Retinal pigment epithelial cell (primary cell): ENCODE data around the gene ADGRD1.

Experiments used
- DNase-seq: peaks from one replicate; pipeline ENCODE4 v3.0.0-alpha.2; 2010; ENCODE audit warnings: low read depth
- H3K4me3 ChIP-seq: 2 replicates; pipeline ENCODE4 v1.5.1; 2011; ENCODE audit warnings: mild to moderate bottlenecking, low read length, control low read depth, moderate library complexity
- CTCF ChIP-seq: conservative IDR thresholded peaks from 2 replicates; pipeline ENCODE4 v1.5.1; 2011; ENCODE audit warnings: low read depth, low read length, control low read depth, inconsistent platforms

ADGRD1 gene

GRCh38 chr12:130917607-130918006, 36.1 kb upstream of the ADGRD1 start:
- H3K4me3 ChIP-seq: no peak overlapping the region
- no peak for TF ChIP-seq CTCF
- DNase-seq: no peak

GRCh38 chr12:130919086-130919485, 34.6 kb upstream of the ADGRD1 start:
- H3K4me3 ChIP-seq: no peak overlapping the region
- DNase-seq: no peak
- TF ChIP-seq CTCF: no peak

- TF ChIP-seq CTCF: no peak
- DNase-seq: no peak
- no peak overlapping the region for H3K4me3 ChIP-seq
These were observed 33.5 kb upstream of the ADGRD1 start for GRCh38 chr12:130920119-130920703.

GRCh38 chr12:130920723-130921381, 32.9 kb upstream of the ADGRD1 start:
- TF ChIP-seq CTCF: no peak
- DNase-seq: no peak
- H3K4me3 ChIP-seq: no peak overlapping the region

- no peak for TF ChIP-seq CTCF
- H3K4me3 ChIP-seq: no peak overlapping the region
- no peak for DNase-seq
These were observed 31.2 kb upstream of the ADGRD1 start for GRCh38 chr12:130922511-130922953.

- DNase-seq: no peak
- TF ChIP-seq CTCF: no peak
- no peak overlapping the region for H3K4me3 ChIP-seq
These were observed 28.6 kb upstream of the ADGRD1 start for GRCh38 chr12:130924966-130925665.

GRCh38 chr12:130925666-130926015, 28.1 kb upstream of the ADGRD1 start:
- DNase-seq: no peak
- no peak for TF ChIP-seq CTCF
- H3K4me3 ChIP-seq: no peak overlapping the region
